Cardiac muscle cell (in vitro differentiated cells and primary cell): ENCODE results near the gene COL9A3. TPM values are rescaled to one million over a fixed set of nuclear protein-coding genes. Genes with fewer than 3 reads are reported as not detected.

Experiments used
- DNase-seq, 2 donors: peaks; one replicate each; pipeline versions ENCODE4 v3.0.0 to v3.0.0-alpha.2; 2010 to 2017; ENCODE audit warnings: low read depth in 1 of 2, low spot score in 1 of 2
- H3K27ac ChIP-seq: fragments of 200-600 bp; sonication (generic); 2 replicates; pipeline ENCODE4 v1.5.1; 2016
- H3K27me3 ChIP-seq: fragments of 200-600 bp; sonication (generic); 2 replicates; pipeline ENCODE4 v1.6.0; 2016; ENCODE audit warnings: control low read depth
- H3K36me3 ChIP-seq: fragments of 200-600 bp; sonication (generic); 2 replicates; pipeline ENCODE4 v1.5.1; 2016; ENCODE audit warnings: control low read depth
- H3K4me1 ChIP-seq: fragments of 200-600 bp; sonication (generic); 2 replicates; pipeline ENCODE4 v1.8.1; 2017; ENCODE audit warnings: low read depth, mild to moderate bottlenecking, mixed run types
- H3K4me3 ChIP-seq: fragments of 200-600 bp; sonication (generic); 2 replicates; pipeline ENCODE4 v1.5.1; 2016; ENCODE audit warnings: mild to moderate bottlenecking
- H3K9me3 ChIP-seq: fragments of 200-600 bp; sonication (generic); 2 replicates; pipeline ENCODE4 v1.5.1; 2017; ENCODE audit warnings: low read depth, mild to moderate bottlenecking, control low read depth
- CTCF ChIP-seq: IDR thresholded peaks from 2 replicates; pipeline ENCODE4 v1.5.1; 2012; ENCODE audit warnings: low read depth, mild to moderate bottlenecking, low read length
- polyA plus RNA-seq: library from polyadenylated mRNA; unstranded; fragments of >200 nt; fragmentation: Nextera tagmentation; extraction: Ambion mirVana; gene quantifications from 2 replicates; pipeline ENCODE4 v1.2.1, GENCODE V29; 2016
- total RNA-seq: library from RNA; depleted of rRNA; stranded (reverse); fragments of >200 nt; gene quantifications from 2 replicates; pipeline ENCODE4 v1.2.3, GENCODE V29; 2016

The COL9A3 gene
- total and polyA plus RNA-seq, 2 experiments from 2014 or later: 6.4 to 10.3 TPM

- no peak for DNase-seq
- Histone ChIP-seq H3K27me3 (no peaks in the 10 kb centered on the region), H3K4me1 (no peaks in the 10 kb centered on the region), H3K27ac (no peak overlapping the region), H3K36me3 (no peaks in the 10 kb centered on the region), H3K4me3 (no peak overlapping the region), H3K9me3 (no peaks in the 10 kb centered on the region)
- no peak for TF ChIP-seq CTCF
Measured at GRCh38 chr20:62780204-62780603, 36.6 kb upstream of the COL9A3 start.

- Histone ChIP-seq H3K27ac (no peak overlapping the region), H3K4me1 (peaks cover 1% of the 10 kb centered on the region), H3K9me3 (no peaks in the 10 kb centered on the region), H3K36me3 (no peaks in the 10 kb centered on the region), H3K4me3 (no peak overlapping the region), H3K27me3 (no peaks in the 10 kb centered on the region)
- no peak for TF ChIP-seq CTCF
- no peak for DNase-seq
Measured at GRCh38 chr20:62780696-62781095, 36.2 kb upstream of the COL9A3 start.

- no peak for DNase-seq
- H3K4me1 ChIP-seq: peaks cover 11% of the 10 kb centered on the region
- H3K9me3 ChIP-seq: no peaks in the 10 kb centered on the region
- no peaks in the 10 kb centered on the region for H3K36me3 ChIP-seq
- H3K27me3 ChIP-seq: no peaks in the 10 kb centered on the region
- peak; percentile 37 for TF ChIP-seq CTCF
- no peak overlapping the region for H3K4me3 ChIP-seq
- no peak overlapping the region for H3K27ac ChIP-seq
Measured at GRCh38 chr20:62782149-62782892, 34.5 kb upstream of the COL9A3 start.

DNA sequence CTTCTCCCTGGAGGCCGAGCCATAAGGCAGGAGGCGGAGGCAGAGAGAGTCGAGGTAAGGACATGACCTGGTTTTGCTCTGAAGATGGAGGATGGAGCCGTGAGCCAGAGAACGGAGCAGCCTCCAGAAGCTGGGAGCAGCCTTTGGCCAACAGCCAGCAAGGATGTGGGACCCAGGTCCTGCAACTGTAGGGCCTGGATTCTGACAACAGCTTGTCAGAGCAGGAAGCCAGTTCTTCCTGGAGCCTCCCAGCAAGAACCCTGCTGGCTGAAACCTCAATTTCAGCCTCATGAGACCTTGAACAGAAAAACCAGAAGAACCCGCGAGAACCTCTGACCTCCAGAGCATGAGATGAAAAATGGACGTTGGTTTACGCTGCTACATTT is 34.0 kb upstream of the COL9A3 start:
- Histone ChIP-seq H3K27ac (peak overlapping the region; percentile 9), H3K4me1 (peaks cover 11% of the 10 kb centered on the region), H3K27me3 (no peaks in the 10 kb centered on the region), H3K9me3 (no peaks in the 10 kb centered on the region), H3K36me3 (no peaks in the 10 kb centered on the region), H3K4me3 (no peak overlapping the region)
- no peak for TF ChIP-seq CTCF
- peak in 1 of 2 donors; percentile 43 for DNase-seq

- Histone ChIP-seq H3K27ac (no peak overlapping the region), H3K4me1 (peaks cover 13% of the 10 kb centered on the region), H3K4me3 (no peak overlapping the region), H3K9me3 (no peaks in the 10 kb centered on the region), H3K27me3 (no peaks in the 10 kb centered on the region), H3K36me3 (no peaks in the 10 kb centered on the region)
- TF ChIP-seq CTCF: no peak
- DNase-seq: no peak
Measured at GRCh38 chr20:62784497-62784896, 32.4 kb upstream of the COL9A3 start.
